HG03064 (cell line): Measurements from ENCODE around the gene KRTAP16-1.
"Not testable (repeated sequence)": the region's sequence is repeated elsewhere in the genome, so short reads cannot be mapped to it uniquely, and the experiment has no call there.

ENCODE experiments used
- ATAC-seq: cut with Tn5 transposase; IDR thresholded peaks from one replicate; pipeline ENCODE4 v1.9.1; 2021; ENCODE audit warnings: low read depth; ENCODE audit not compliant: unreplicated experiment

The KRTAP16-1 gene, protein sequence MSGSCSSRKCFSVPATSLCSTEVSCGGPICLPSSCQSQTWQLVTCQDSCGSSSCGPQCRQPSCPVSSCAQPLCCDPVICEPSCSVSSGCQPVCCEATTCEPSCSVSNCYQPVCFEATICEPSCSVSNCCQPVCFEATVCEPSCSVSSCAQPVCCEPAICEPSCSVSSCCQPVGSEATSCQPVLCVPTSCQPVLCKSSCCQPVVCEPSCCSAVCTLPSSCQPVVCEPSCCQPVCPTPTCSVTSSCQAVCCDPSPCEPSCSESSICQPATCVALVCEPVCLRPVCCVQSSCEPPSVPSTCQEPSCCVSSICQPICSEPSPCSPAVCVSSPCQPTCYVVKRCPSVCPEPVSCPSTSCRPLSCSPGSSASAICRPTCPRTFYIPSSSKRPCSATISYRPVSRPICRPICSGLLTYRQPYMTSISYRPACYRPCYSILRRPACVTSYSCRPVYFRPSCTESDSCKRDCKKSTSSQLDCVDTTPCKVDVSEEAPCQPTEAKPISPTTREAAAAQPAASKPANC

GRCh38 chr17:41308918-41309359, at the start of gene KRTAP16-1:
Gene KRTAP16-1, minus strand, starts transcription at chr17:41309309. Its CDS starts 56 bp downstream, at chr17:41309253.
- no peak for ATAC-seq

GRCh38 chr17:41354536-41354935, 45.4 kb upstream of the KRTAP16-1 start:
- no peak for ATAC-seq

- ATAC-seq: no peak
Measured at GRCh38 chr17:41352597-41353366, 43.7 kb upstream of the KRTAP16-1 start.

DNA sequence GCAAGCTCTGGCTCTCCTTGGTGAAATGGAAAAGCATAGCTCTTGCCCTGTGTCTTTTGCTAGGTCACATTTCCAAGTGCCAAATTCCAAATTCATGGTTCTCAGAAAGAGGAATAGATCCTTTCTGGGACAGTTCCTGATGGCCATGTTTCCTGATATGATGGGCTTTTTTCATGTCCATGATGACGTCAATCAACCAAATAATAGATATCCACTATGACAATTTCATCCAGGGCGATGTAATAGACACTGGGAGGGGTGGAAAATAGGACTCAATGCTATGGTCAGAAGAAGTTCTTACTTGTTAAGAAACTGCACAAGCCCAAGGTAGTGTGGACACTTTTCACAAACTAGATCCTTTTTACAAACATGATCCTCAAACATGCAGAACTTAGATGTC, 42.1 kb upstream of the KRTAP16-1 start:
- ATAC-seq: no peak

- ATAC-seq: not testable (repeated sequence)
Measured at GRCh38 chr17:41350381-41350878, 41.3 kb upstream of the KRTAP16-1 start, which contains the start of gene KRT33A. Gene KRT33A, minus strand, starts transcription at chr17:41350828. Its CDS starts 61 bp downstream, at chr17:41350767.

- no peak for ATAC-seq
Measured at GRCh38 chr17:41347869-41348760, 39.0 kb upstream of the KRTAP16-1 start.

GRCh38 chr17:41346421-41346820, 37.3 kb upstream of the KRTAP16-1 start:
- not testable (repeated sequence) for ATAC-seq

DNA sequence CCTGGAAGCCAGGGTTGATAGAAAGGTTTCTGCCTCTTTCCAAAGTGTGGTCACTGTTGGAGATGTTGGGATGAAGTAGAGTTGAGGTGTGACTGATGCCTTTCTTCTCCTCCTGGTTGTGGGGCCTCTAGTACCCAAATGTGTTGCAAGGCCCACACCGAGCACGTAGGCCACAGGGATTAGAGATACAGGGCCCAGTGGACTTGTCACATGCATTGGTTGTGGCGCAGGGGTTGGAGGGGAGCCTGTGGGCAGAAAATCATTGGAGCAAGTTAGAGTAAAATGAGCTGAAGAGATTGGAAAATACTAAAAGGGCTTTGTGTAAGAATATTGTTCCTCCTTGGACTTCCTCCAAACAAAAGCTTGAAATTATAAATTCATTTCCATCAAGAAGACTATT, 36.9 kb upstream of the KRTAP16-1 start:
- no peak for ATAC-seq

DNA sequence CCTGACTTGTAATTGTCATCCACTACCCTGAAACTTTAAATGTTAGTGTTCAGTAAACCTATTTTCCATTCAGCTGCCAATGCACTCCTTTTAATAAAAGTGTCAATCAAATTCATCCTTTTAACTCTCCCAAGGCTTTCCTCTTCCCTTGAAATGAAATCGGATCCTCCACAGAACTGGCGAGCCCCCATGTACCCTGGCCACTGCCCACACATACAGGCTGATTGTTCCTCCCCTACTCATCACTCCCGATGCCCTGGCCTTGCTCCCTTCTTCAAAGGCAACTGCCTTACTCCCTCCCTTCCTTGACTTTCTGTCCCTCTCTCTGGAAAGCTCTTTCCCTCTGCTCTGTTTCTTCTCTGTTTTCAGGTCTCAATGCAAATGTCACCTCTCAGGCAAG, 33.9 kb upstream of the KRTAP16-1 start:
- no peak for ATAC-seq

- no peak for ATAC-seq
Measured at GRCh38 chr17:41340934-41341861, 32.1 kb upstream of the KRTAP16-1 start.

DNA sequence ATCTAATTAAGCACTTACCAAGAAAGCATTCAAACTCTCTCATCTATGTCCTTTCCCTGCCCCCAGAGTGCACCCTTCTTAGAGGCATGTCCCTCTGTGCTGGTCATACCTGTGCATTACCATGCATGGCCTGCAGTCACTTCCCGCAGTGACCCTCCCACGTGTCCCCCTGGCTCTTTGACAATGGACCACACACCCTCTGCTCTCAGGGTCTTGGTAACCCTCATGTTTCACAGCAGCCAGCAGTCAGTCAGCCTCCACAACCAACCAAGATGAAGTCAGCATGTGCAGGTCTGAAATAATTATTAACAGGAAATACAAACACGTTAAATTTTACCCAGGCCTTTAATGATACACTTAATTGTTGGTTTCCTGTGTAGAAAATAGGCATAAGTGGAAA, 31.4 kb upstream of the KRTAP16-1 start:
- no peak for ATAC-seq

DNA sequence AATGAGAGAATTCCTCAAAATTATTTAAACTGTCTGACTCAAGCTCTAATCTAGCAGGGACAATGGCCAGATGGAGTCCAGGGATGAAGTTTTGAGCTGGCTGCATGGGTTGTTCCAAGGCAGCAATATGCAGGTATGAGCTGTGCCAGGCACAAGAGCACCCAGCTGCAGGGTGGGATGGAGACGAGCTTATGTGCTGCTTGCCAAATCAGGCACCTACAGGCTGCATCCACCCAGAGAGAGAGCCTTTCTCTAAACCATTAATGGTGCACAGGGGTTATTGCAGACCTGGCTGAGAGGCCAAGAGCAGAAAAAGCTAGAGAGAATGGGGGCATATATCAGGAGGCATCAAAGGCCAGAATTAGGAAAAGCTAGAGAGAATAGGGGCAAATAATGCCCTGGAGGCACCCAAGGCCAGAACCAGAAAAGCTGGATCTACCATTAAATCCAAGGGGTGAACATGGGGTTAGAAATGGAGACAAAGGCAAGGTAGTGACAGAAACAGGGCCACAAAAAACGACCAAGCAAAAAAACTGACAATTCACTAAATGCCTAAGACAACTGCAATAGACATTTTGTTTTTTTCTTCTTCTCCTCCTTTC, 30.6 kb upstream of the KRTAP16-1 start:
- ATAC-seq: no peak

DNA sequence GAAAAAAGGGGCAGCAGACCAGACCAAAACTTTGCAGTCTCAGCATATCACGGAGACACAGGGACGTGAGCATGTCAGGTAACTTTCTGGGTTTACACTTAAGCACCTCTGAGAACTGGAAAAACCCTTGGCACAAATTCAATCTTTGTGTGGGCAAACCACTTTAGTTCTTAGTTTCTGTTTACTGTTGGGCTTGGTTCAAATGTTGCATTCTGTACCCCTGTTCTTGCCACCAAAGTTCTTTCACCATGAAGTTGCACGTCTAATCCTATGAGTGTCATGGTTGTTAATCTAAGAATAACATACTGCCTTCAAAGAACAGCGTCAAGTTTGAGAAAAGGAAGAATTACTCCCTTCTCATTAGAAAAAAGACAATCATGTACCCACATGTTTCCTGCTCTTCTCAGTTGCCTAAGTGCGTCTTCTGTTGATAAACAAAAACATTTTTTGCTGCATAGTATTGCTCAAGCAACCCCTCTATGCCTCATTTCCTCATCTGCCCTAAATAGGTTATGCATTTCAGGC, 29.9 kb upstream of the KRTAP16-1 start:
- no peak for ATAC-seq

- ATAC-seq: no peak
Measured at GRCh38 chr17:41335747-41336146, 26.6 kb upstream of the KRTAP16-1 start.

GRCh38 chr17:41334385-41335305, 25.5 kb upstream of the KRTAP16-1 start:
- ATAC-seq: no peak

GRCh38 chr17:41333836-41334235, 24.7 kb upstream of the KRTAP16-1 start:
- no peak for ATAC-seq

DNA sequence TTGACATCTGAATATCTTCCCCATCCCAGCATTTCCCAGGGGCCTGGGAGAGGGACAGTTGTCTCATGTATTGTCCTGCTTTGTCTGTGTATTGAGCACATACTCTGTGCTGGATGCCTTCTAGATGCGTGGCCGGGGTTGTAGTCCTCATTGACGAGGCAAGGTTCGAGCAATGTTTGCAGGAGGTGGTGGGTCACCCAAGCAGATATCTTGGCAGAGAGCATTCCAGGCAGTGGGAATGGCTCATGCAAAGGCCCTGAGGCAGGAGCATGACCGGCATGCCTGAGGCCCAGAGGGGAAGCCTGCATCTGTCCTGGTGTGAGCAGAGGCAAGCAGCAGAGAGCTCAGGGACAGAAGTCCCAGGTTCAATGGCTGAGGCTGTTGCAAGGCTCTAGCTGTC, 24.0 kb upstream of the KRTAP16-1 start:
- no peak for ATAC-seq
